ENCODE results near the gene NT5DC2. TPM values are rescaled to one million over a fixed set of nuclear protein-coding genes. Genes with fewer than 3 reads are reported as not detected.

Gene NT5DC2
- total RNA-seq, 1 donor from 2014 or later: 189 TPM

DNA sequence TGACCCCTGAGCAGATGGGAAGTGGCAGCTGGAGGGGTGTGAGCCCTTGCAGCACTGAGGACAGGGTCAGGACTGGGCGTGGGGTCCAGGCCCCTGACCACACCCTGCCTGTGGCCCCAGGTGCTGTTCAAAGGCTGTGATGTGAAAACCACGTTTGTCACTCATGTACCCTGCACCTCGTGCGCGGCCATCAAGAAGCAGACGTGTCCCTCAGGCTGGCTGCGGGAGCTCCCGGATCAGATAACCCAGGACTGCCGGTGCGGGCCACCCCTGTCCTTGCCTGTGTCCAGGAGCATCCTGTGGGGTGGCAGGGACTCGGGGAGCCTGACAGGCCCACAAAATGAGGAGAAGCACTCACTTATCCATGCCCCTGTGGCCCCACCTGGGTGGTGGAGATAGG, 32.6 kb downstream of the NT5DC2 start:
- no peak overlapping the region for H3K4me2 ChIP-seq (ENCODE audit: low read length)
- no peaks in the 10 kb centered on the region for H3K79me2 ChIP-seq (ENCODE audit: insufficient read depth, low read length)
- H3K27ac Mint-ChIP-seq (ENCODE audit: unreplicated experiment): no peak overlapping the region
- no peak overlapping the region for H3K4me3 Mint-ChIP-seq (ENCODE audit: unreplicated experiment)
- TF ChIP-seq, protein P1, sequence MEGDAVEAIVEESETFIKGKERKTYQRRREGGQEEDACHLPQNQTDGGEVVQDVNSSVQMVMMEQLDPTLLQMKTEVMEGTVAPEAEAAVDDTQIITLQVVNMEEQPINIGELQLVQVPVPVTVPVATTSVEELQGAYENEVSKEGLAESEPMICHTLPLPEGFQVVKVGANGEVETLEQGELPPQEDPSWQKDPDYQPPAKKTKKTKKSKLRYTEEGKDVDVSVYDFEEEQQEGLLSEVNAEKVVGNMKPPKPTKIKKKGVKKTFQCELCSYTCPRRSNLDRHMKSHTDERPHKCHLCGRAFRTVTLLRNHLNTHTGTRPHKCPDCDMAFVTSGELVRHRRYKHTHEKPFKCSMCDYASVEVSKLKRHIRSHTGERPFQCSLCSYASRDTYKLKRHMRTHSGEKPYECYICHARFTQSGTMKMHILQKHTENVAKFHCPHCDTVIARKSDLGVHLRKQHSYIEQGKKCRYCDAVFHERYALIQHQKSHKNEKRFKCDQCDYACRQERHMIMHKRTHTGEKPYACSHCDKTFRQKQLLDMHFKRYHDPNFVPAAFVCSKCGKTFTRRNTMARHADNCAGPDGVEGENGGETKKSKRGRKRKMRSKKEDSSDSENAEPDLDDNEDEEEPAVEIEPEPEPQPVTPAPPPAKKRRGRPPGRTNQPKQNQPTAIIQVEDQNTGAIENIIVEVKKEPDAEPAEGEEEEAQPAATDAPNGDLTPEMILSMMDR (IDR thresholded peaks at IDR 0.05; ENCODE audit: insufficient read depth, low read depth, low read length): no peak
- TF ChIP-seq EZH2 (IDR thresholded peaks at IDR 0.05; ENCODE audit: insufficient read depth, low read length): no peak
- DNase-seq (ENCODE audit: low read depth) (no peak), FAIRE-seq (no peak)
- H4K20me1 ChIP-seq (ENCODE audit: insufficient read depth, low read length): no peaks in the 10 kb centered on the region
- peaks cover 14% of the 10 kb centered on the region for H3K27me3 Mint-ChIP-seq (ENCODE audit: low read depth, unreplicated experiment)
- no peak overlapping the region for H3K4me3 ChIP-seq (ENCODE audit: insufficient read depth, low read depth, low read length)
- H3K9me3 ChIP-seq (ENCODE audit: insufficient read depth, low read depth, low read length): no peaks in the 10 kb centered on the region
- H3K36me3 ChIP-seq (ENCODE audit: insufficient read depth, low read length): no peaks in the 10 kb centered on the region
- H3K9me3 Mint-ChIP-seq (ENCODE audit: unreplicated experiment): no peaks in the 10 kb centered on the region
- H3K4me1 Mint-ChIP-seq (ENCODE audit: low read depth, unreplicated experiment): peaks cover 2% of the 10 kb centered on the region
- peaks cover 13% of the 10 kb centered on the region for H3K4me1 ChIP-seq (ENCODE audit: insufficient read depth, low read length)
- H3K27me3 ChIP-seq (ENCODE audit: insufficient read depth, low read length): no peaks in the 10 kb centered on the region
- H3K9ac ChIP-seq (ENCODE audit: low read length): no peak overlapping the region
- no peak overlapping the region for H2AFZ ChIP-seq (ENCODE audit: low read depth, low read length)
- H3K36me3 Mint-ChIP-seq (ENCODE audit: low read depth, unreplicated experiment): no peaks in the 10 kb centered on the region
- no peak overlapping the region for H3K27ac ChIP-seq (ENCODE audit: low read depth, low read length)

DNA sequence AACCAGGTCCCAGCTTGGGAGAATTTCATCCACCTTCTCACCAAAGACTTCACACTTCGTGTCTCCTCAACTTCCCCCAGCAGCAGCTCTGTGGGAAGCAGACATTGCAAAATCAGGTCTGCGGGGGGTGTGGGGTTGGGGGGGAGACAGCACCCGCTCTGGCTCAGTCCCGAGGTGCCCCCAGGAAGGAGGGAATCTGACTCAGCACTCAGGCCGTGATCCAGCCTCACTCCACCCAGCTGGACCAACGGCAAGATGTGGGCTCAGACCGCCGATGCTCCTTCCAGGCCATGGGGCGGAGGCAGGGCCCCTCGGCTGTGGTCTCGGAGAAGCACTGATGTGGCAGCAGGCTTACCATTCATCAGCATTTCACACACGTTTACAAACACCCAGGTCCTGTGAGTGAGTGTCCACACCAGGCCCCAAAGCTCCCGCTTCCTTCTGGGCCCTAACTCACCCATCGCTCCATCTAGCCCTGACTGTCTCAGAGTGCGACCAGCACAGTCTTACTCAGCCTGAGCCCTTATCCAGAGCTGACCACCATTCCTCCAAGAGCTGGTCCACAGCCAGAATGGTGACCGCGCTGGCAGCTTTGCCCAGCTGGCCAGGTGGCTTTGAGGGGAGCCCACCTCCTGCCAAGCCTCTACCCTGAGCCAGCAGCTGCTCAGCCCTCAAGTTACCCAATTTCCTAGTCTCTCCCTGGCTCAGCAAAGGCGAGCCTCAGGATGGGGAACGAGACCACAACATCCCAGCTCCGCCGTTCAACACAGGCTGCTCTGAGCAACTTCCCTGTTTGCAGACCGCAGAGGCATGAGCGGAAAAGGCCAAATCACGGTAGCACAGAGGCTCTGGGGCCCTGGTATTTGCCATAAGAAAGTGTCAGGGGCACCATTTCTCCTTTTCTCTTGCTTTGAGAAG, 35.3 kb downstream of the NT5DC2 start:
- H3K4me3 Mint-ChIP-seq (ENCODE audit: unreplicated experiment): no peak overlapping the region
- peak overlapping the region; percentile 34 for H3K4me2 ChIP-seq (ENCODE audit: low read length)

More for the DNA sequence above, 35.3 kb downstream of the NT5DC2 start:
- Histone ChIP-seq H3K27me3 (ENCODE audit: insufficient read depth, low read length) (no peaks in the 10 kb centered on the region), H2AFZ (ENCODE audit: low read depth, low read length) (peak overlapping the region; percentile 14), H4K20me1 (ENCODE audit: insufficient read depth, low read length) (peaks cover 5% of the 10 kb centered on the region), H3K9ac (ENCODE audit: low read length) (no peak overlapping the region), H3K36me3 (ENCODE audit: insufficient read depth, low read length) (no peaks in the 10 kb centered on the region), H3K4me1 (ENCODE audit: insufficient read depth, low read length) (peaks cover 22% of the 10 kb centered on the region), H3K9me3 (ENCODE audit: insufficient read depth, low read depth, low read length) (no peaks in the 10 kb centered on the region), H3K79me2 (ENCODE audit: insufficient read depth, low read length) (no peaks in the 10 kb centered on the region), H3K27ac (ENCODE audit: low read depth, low read length) (peak overlapping the region; percentile 17), H3K4me3 (ENCODE audit: insufficient read depth, low read depth, low read length) (no peak overlapping the region)
- Mint-ChIP-seq H3K36me3 (ENCODE audit: low read depth, unreplicated experiment) (peaks cover 3% of the 10 kb centered on the region), H3K27ac (ENCODE audit: unreplicated experiment) (no peak overlapping the region), H3K27me3 (ENCODE audit: low read depth, unreplicated experiment) (peaks cover 14% of the 10 kb centered on the region), H3K9me3 (ENCODE audit: unreplicated experiment) (no peaks in the 10 kb centered on the region), H3K4me1 (ENCODE audit: low read depth, unreplicated experiment) (peaks cover 2% of the 10 kb centered on the region)
- TF ChIP-seq, protein P1 (IDR thresholded peaks at IDR 0.05; ENCODE audit: insufficient read depth, low read depth, low read length): no peak
- TF ChIP-seq EZH2 (IDR thresholded peaks at IDR 0.05; ENCODE audit: insufficient read depth, low read length): no peak
- no peak for FAIRE-seq
- peak; percentile 76 for DNase-seq (ENCODE audit: low read depth)

Measured in astrocyte (in vitro differentiated cells and primary cell).